HG02938 (cell line): ENCODE results near the gene CLASP2.
"Not testable (repeated sequence)": the region's sequence is repeated elsewhere in the genome, so short reads cannot be mapped to it uniquely, and the experiment has no call there.

Experiments used
- ATAC-seq: cut with Tn5 transposase; IDR thresholded peaks from one replicate; pipeline ENCODE4 v1.9.1; 2021; ENCODE audit warnings: mild to moderate bottlenecking, moderate library complexity; ENCODE audit not compliant: unreplicated experiment

CLASP2 gene

GRCh38 chr3:33717866-33718594, at the start of gene CLASP2:
Gene CLASP2, minus strand, starts transcription at chr3:33718254. Its CDS starts 252 bp downstream, at chr3:33718002.
- ATAC-seq = peak; percentile 86

- ATAC-seq = no peak
These were observed 40.8 kb upstream of the CLASP2 start for GRCh38 chr3:33758864-33759263.

- ATAC-seq = no peak
These were observed 40.2 kb upstream of the CLASP2 start for GRCh38 chr3:33758281-33758680.

GRCh38 chr3:33754391-33754790, 36.3 kb upstream of the CLASP2 start:
- not testable (repeated sequence) for ATAC-seq

GRCh38 chr3:33751336-33751735, 33.3 kb upstream of the CLASP2 start:
- no peak for ATAC-seq

GRCh38 chr3:33750211-33750548, 32.1 kb upstream of the CLASP2 start:
- ATAC-seq = no peak

- no peak for ATAC-seq
These were observed 31.6 kb upstream of the CLASP2 start for GRCh38 chr3:33749546-33750210.

GRCh38 chr3:33746416-33747116, 28.5 kb upstream of the CLASP2 start:
- no peak for ATAC-seq

- ATAC-seq = no peak
These were observed 19.1 kb upstream of the CLASP2 start for GRCh38 chr3:33737146-33737545.

- ATAC-seq = no peak
These were observed 14.3 kb upstream of the CLASP2 start for GRCh38 chr3:33732394-33732793.

- ATAC-seq = peak; percentile 73
These were observed 11.9 kb upstream of the CLASP2 start for GRCh38 chr3:33729993-33730392.

- no peak for ATAC-seq
These were observed 6.2 kb upstream of the CLASP2 start for GRCh38 chr3:33724256-33724655.

GRCh38 chr3:33722626-33723370, 4.7 kb upstream of the CLASP2 start:
- no peak for ATAC-seq

GRCh38 chr3:33722191-33722590, 4.1 kb upstream of the CLASP2 start:
- no peak for ATAC-seq

GRCh38 chr3:33718595-33718907, 497 bp upstream of the CLASP2 start:
- ATAC-seq = no peak

- ATAC-seq = peak; percentile 56
These were observed 513 bp downstream of the CLASP2 start for GRCh38 chr3:33717616-33717865.

GRCh38 chr3:33716227-33716626, 1.8 kb downstream of the CLASP2 start:
- ATAC-seq = no peak

- no peak for ATAC-seq
These were observed 7.0 kb downstream of the CLASP2 start for GRCh38 chr3:33711100-33711499.

- no peak for ATAC-seq
These were observed 12.0 kb downstream of the CLASP2 start for GRCh38 chr3:33706056-33706455.

- no peak for ATAC-seq
These were observed 13.2 kb downstream of the CLASP2 start for GRCh38 chr3:33704891-33705290.

GRCh38 chr3:33699275-33699674, 18.8 kb downstream of the CLASP2 start:
- ATAC-seq = no peak

- ATAC-seq = no peak
These were observed 23.1 kb downstream of the CLASP2 start for GRCh38 chr3:33694944-33695343.
